Keratinocyte (primary cell): ENCODE measurements around the gene FANK1. TPM values are rescaled to one million over a fixed set of nuclear protein-coding genes. Genes with fewer than 3 reads are reported as not detected.
"Not testable (repeated sequence)": the region's sequence is repeated elsewhere in the genome, so short reads cannot be mapped to it uniquely, and the experiment has no call there.

Experiments
- DNase-seq: peaks from one replicate; pipeline ENCODE4 v3.0.0-alpha.2; 2011; ENCODE audit warnings: low read depth, missing footprints, low spot score
- FAIRE-seq: peaks from 2 replicates; lab custom pipeline; 2011; peaks lifted over from hg19 to GRCh38; lab: Jason Lieb, UNC
- H2AFZ ChIP-seq: 2 replicates; pipeline ENCODE4 v1.6.0; 2012; ENCODE audit warnings: low read length, control low read depth, inconsistent platforms; ENCODE audit not compliant: control insufficient read depth
- H3K27ac ChIP-seq: 2 replicates; pipeline ENCODE4 v1.5.1; 2011; ENCODE audit warnings: low read length; ENCODE audit not compliant: control insufficient read depth, insufficient read depth
- H3K27me3 ChIP-seq: 3 replicates; pipeline ENCODE4 v1.6.0; 2011; ENCODE audit warnings: low read length; ENCODE audit not compliant: control insufficient read depth, insufficient read depth; ENCODE audit errors: extremely low read depth
- H3K36me3 ChIP-seq, 2 experiments: 2 replicates in 1 of 2; 3 replicates in 1 of 2; pipeline ENCODE4 v1.5.1; 2011; ENCODE audit warnings: low read length in 2 of 2, mild to moderate bottlenecking in 1 of 2; ENCODE audit not compliant: control insufficient read depth in 2 of 2, insufficient read depth in 2 of 2; ENCODE audit errors: extremely low read depth in 1 of 2
- H3K4me1 ChIP-seq: 3 replicates; pipeline ENCODE4 v1.5.1; 2011; ENCODE audit warnings: low read length; ENCODE audit not compliant: control insufficient read depth, insufficient read depth; ENCODE audit errors: extremely low read depth
- H3K4me2 ChIP-seq: 3 replicates; pipeline ENCODE4 v1.6.0; 2011; ENCODE audit warnings: low read depth, low read length; ENCODE audit not compliant: control insufficient read depth, insufficient read depth; ENCODE audit errors: extremely low read depth
- H3K4me3 ChIP-seq, 3 experiments: fragments of 200-600 bp in 1 of 3; sonication (generic) in 1 of 3; 2 replicates in 2 of 3; 3 replicates in 1 of 3; pipeline ENCODE4 v1.5.1; 2011 to 2016; ENCODE audit warnings: low read length in 3 of 3, mild to moderate bottlenecking in 3 of 3, control low read depth in 2 of 3, inconsistent platforms in 1 of 3, low read depth in 1 of 3, mixed read lengths in 1 of 3, mixed run types in 1 of 3, moderate library complexity in 1 of 3; ENCODE audit not compliant: control insufficient read depth in 2 of 3, insufficient read depth in 2 of 3; ENCODE audit errors: extremely low read depth in 1 of 3
- H3K79me2 ChIP-seq: 2 replicates; pipeline ENCODE4 v1.6.0; 2012; ENCODE audit warnings: low read length; ENCODE audit not compliant: control insufficient read depth, insufficient read depth
- H3K9ac ChIP-seq: 3 replicates; pipeline ENCODE4 v1.6.0; 2011; ENCODE audit warnings: low read length; ENCODE audit not compliant: control insufficient read depth, insufficient read depth; ENCODE audit errors: extremely low read depth
- H3K9me1 ChIP-seq: 3 replicates; pipeline ENCODE4 v1.6.0; 2011; ENCODE audit warnings: low read length; ENCODE audit not compliant: control insufficient read depth, insufficient read depth; ENCODE audit errors: extremely low read depth
- H3K9me3 ChIP-seq: 2 replicates; pipeline ENCODE4 v1.5.1; 2012; ENCODE audit warnings: low read depth, low read length; ENCODE audit not compliant: control insufficient read depth
- H4K20me1 ChIP-seq: 3 replicates; pipeline ENCODE4 v1.6.0; 2011; ENCODE audit warnings: low read length; ENCODE audit not compliant: control insufficient read depth, insufficient read depth; ENCODE audit errors: extremely low read depth
- CTCF ChIP-seq, 3 experiments: IDR thresholded peaks in 1 of 3; conservative IDR thresholded peaks in 1 of 3; optimal IDR thresholded peaks in 1 of 3; 2 replicates in 2 of 3; 3 replicates in 1 of 3; pipeline versions ENCODE3 to v1.5.1; 2011; ENCODE audit warnings: low read length in 3 of 3, mild to moderate bottlenecking in 3 of 3, moderate library complexity in 2 of 3, control low read depth in 1 of 3, inconsistent platforms in 1 of 3; ENCODE audit not compliant: insufficient read depth in 2 of 3; ENCODE audit errors: extremely low read depth in 1 of 3
- EZH2 ChIP-seq: IDR thresholded peaks from one replicate; pipeline ENCODE4 v1.6.1; 2012; ENCODE audit warnings: inconsistent platforms, mild to moderate bottlenecking, low read length, moderate library complexity
- dilution Hi-C: fragments of 300-500 bp; cut with MboI; formaldehyde crosslinking; loops from one replicate; pipeline ENCODE4 v1.7.0; 2020; ENCODE audit warnings: low sequenced_read_pairs; ENCODE audit not compliant: extremely low pct_ligation_motif_present
- polyA plus RNA-seq, 5 experiments: library from polyadenylated mRNA; depleted of rRNA in 3 of 5; stranded (reverse) in 3 of 5; stranded (forward) in 1 of 5; unstranded in 1 of 5; fragments of >200 nt; gene quantifications; 1 replicate in 1 of 5; 2 replicates in 3 of 5; 3 replicates in 1 of 5; pipeline versions ENCODE4 v1.2.1 to v1.2.3, GENCODE V29; 2011 to 2012; ENCODE audit warnings: missing spikeins in 2 of 5, low read depth in 1 of 5, low replicate concordance in 1 of 5

The FANK1 gene
- polyA plus RNA-seq, 1 donor (not counting 4 experiments of a cell fraction or from before 2014, with no cell fraction given): 13.4 TPM

- no peaks in the 10 kb centered on the region for H3K79me2 ChIP-seq
- DNase-seq (no peak), FAIRE-seq (no peak)
- H3K4me3 ChIP-seq: no peak overlapping the region
- TF ChIP-seq CTCF (optimal IDR thresholded peaks at IDR 0.05 in 1 of 3, IDR thresholded peaks at IDR 0.05 in 1 of 3, conservative IDR thresholded peaks at IDR 0.05 in 1 of 3; ENCODE audit: extremely low read depth in 1 of 3, insufficient read depth in 2 of 3, low read length in 3 of 3) (no peak), EZH2 (no peak)
- H3K36me3 ChIP-seq: no peaks in the 10 kb centered on the region
- no peaks in the 10 kb centered on the region for H3K4me1 ChIP-seq
- H3K27me3 ChIP-seq: no peaks in the 10 kb centered on the region
- H2AFZ ChIP-seq: no peak overlapping the region
- no peak overlapping the region for H3K27ac ChIP-seq
- H3K4me2 ChIP-seq: no peak overlapping the region
- H3K9ac ChIP-seq: no peak overlapping the region
- no peaks in the 10 kb centered on the region for H3K9me3 ChIP-seq
- dilution Hi-C loops: no loop called here
- no peaks in the 10 kb centered on the region for H4K20me1 ChIP-seq
- H3K9me1 ChIP-seq: no peaks in the 10 kb centered on the region
Observed at GRCh38 chr10:125916977-125917376, 20.6 kb downstream of the FANK1 start.

GRCh38 chr10:125917704-125918361, 21.5 kb downstream of the FANK1 start:
- H3K9me3 ChIP-seq, H3K4me2 ChIP-seq, dilution Hi-C loops: not testable (repeated sequence)

GRCh38 chr10:125921643-125922306, 25.4 kb downstream of the FANK1 start:
- H3K4me2 ChIP-seq, H3K79me2 ChIP-seq, DNase-seq, H2AFZ ChIP-seq, H3K27me3 ChIP-seq, H3K4me1 ChIP-seq, FAIRE-seq, dilution Hi-C loops, H3K9me1 ChIP-seq, H3K36me3 ChIP-seq, H3K27ac ChIP-seq, H4K20me1 ChIP-seq, H3K9me3 ChIP-seq, H3K4me3 ChIP-seq, H3K9ac ChIP-seq: not testable (repeated sequence)

More at GRCh38 chr10:125917704-125918361, 21.5 kb downstream of the FANK1 start:
- H3K27me3 ChIP-seq, FAIRE-seq, H4K20me1 ChIP-seq, H3K36me3 ChIP-seq, H3K9ac ChIP-seq, H3K27ac ChIP-seq, H3K79me2 ChIP-seq, H3K4me3 ChIP-seq, H3K9me1 ChIP-seq, DNase-seq, H3K4me1 ChIP-seq, H2AFZ ChIP-seq: not testable (repeated sequence)
